HG03457 (cell line): ENCODE data around the gene DNAJC6.

Source experiments
- ATAC-seq: cut with Tn5 transposase; IDR thresholded peaks from one replicate; pipeline ENCODE4 v1.9.1; 2021; ENCODE audit warnings: moderate number of reproducible peaks; ENCODE audit not compliant: unreplicated experiment

DNAJC6 gene

GRCh38 chr1:65399003-65399402, 89.7 kb downstream of the DNAJC6 start:
- no peak for ATAC-seq

GRCh38 chr1:65401612-65402011, 92.3 kb downstream of the DNAJC6 start:
- ATAC-seq, result no peak

DNA sequence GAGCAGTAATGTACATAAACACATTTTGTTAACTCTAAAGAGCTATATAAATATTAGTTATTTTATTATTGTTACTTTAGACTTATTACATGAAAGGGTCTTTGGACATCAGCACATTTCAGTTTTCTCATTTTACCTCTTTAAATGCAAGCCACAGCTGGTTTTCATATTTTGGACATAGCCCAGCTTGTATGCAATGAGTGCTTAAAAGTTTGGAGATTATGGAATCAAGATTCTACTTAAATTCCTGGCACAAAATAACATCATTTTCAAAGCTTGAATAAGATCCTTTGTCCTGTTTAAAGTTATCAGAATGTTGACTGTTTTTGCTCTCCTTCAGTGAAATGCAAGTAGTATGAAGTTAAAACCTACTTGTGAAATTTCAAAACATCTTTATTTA, 95.6 kb downstream of the DNAJC6 start:
- ATAC-seq, result no peak

GRCh38 chr1:65407877-65408276, 98.5 kb downstream of the DNAJC6 start:
- ATAC-seq, result no peak

DNA sequence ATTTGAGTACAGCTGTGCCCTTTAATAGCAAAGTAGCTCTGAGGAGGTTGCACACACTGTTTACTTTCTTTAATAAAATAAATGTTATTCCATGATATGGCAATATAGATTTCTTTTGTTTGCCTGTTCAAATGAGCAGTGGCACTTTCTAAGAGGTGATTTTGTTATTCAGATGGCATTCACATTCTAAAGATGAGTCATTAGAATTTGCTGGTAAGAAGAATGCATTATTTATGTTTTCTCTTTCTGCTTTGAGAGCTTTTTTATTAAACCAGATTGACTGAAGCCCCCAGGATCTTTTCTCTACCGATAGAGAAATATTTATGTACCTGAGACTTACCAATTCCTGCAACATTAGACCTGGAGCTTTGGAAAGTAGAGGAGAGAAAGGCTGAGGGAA, 100.0 kb downstream of the DNAJC6 start:
- no peak for ATAC-seq

GRCh38 chr1:65409816-65410326, 100.5 kb downstream of the DNAJC6 start:
- no peak for ATAC-seq

DNA sequence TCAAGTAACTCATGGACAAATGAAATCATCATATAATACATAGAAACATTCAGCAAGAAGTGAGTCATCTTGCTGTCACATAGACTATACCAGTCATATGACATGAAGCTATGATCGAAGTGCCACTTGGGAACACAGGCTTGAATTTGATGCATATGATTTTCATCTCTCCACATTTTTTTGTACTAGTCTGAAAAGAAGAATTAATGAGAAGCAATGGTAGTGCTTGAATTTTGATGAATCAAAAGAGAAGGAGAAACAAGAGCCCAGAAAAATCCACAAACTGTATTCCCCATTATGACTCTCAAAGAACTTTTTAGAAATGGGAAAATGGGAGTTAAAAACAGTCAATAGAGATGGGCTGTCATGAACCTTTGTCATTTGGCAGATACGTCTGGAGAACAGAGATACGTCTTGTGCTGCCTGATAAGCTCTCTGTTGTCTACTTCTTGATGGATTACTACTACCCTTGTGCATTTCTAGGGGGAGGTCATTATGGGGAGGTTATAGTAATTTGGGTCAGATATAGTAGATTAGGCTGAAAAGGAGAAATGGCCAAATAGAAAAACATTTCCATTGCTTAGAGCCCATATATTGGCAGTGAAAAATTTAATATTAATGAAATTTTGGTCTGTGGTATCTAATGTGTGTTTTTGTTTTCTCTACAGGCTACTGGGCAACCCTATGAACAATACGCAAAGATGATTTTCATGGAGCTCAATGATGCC, 103.1 kb downstream of the DNAJC6 start:
- ATAC-seq, result no peak

DNA sequence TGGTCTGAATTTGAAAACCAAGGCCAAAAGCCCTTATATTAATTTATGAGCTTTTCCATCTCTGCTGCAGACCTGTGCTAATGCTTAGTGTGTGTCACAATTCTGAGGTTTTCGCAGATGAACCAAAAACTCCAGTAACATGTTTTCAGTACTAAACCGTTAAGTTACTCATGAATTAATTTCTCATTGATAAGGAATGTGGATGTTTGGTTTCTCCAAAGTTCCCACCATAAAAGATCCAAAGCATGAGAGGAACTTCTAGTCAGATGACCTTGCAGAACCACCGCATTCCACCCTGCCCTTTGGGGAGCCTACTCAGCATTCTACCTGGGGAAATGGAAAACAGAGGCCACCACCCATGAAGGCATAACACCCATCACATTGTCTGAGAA, 103.6 kb downstream of the DNAJC6 start:
- no peak for ATAC-seq

DNA sequence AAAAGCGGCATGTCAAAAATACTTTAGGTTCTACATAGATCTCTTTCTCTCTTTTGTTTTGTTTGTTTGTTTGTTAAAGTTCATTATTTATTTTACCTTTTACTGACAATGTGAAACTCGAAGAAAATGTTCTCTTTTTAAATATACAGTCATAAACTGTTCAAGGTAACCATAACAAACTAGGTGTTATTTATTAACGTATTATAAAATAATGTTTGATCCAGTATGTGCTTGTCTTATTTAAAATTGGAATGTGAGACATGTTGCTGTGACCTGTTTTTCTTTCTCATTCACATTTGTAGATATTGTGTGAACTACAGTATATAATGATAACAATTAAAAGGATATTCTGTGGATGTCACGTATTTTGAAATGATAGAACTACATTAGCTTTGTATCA, 105.2 kb downstream of the DNAJC6 start:
- ATAC-seq, result no peak

- ATAC-seq, result no peak
Measured at GRCh38 chr1:65416767-65417166, 107.4 kb downstream of the DNAJC6 start.

DNA sequence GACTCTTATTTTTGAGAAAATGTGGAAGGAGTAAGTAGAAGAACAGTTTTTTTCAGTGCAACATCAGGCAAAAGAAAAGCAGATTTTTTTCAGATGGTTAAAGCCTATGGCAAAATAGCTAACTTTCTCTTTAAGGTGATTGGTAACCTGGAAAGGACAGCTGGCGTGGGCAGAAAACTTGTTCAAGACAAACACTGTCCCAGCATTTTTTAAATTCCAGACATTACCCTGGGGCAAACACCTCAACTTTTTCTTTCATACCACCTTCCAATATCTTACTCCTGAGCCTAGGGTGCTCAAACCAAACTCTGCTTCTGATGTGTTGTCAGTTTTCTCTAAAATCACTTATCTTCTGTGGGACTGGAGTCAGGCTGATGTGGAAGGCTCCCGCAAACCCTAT, 108.4 kb downstream of the DNAJC6 start:
- ATAC-seq, result no peak

- ATAC-seq, result no peak
Measured at GRCh38 chr1:65418522-65419185, 109.3 kb downstream of the DNAJC6 start.

GRCh38 chr1:65419681-65420589, 110.6 kb downstream of the DNAJC6 start:
- peak; percentile 94 for ATAC-seq

GRCh38 chr1:65420590-65421350, 111.4 kb downstream of the DNAJC6 start, which contains the start of the genes LEPR and LEPROT:
Gene LEPR, plus strand, starts transcription at chr1:65420668. Its CDS starts 144,898 bp downstream, at chr1:65565566.
Gene LEPROT, plus strand, starts transcription at chr1:65420668. Its CDS starts 57 bp downstream, at chr1:65420725.
- peak; percentile 2 for ATAC-seq

- no peak for ATAC-seq
Measured at GRCh38 chr1:65421351-65422025, 112.1 kb downstream of the DNAJC6 start.

GRCh38 chr1:65422241-65423203, 113.2 kb downstream of the DNAJC6 start:
- no peak for ATAC-seq

DNA sequence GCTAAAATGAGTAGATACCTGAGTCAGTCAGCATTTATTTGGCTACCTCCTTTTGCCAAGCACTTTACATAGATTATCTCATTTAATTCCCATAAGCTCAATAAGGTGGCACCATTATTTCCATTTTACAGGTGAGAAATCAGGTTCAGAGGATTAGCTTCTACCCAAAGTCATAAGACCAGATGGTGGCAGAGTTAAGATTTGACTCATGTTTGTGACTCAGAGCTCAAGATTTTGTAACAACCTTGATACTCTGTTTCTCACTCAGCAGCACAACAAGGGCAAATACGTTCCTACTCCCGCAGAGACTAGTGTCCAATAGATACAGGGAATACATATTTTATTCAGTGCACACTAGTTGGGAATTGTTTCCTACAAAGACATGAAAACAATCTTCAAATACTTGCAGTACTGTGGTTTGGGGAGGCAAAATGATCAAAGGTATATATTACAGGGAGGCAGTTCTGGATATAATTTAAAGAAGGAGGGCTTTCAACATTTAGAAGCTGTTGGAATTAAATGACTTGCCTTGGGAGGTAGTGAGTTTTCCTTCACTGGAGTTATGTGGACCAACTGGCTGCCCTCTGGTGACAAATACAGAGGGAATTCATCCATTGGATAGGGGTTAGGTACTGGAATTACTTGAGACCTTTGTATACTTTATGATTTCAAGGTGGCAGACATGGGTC, 114.7 kb downstream of the DNAJC6 start:
- no peak for ATAC-seq

GRCh38 chr1:65424573-65424889, 115.2 kb downstream of the DNAJC6 start:
- ATAC-seq, result no peak
